ENCODE measurements around the gene COX7A2L.

Gene COX7A2L

GRCh38 chr2:42329736-42330135 is 31.3 kb downstream of the COX7A2L start:
- no peak for TF ChIP-seq CTCF (IDR thresholded peaks at IDR 0.05; ENCODE audit: insufficient read depth, low read length, poor library complexity, severe bottlenecking)
- H3K36me3 ChIP-seq (ENCODE audit: control insufficient read depth, insufficient read depth, low read length): peaks cover 14% of the 10 kb centered on the region
- no peak overlapping the region for H3K4me3 ChIP-seq (replicated peaks; ENCODE audit: low read depth, low read length)
- H3K27me3 ChIP-seq (replicated peaks; ENCODE audit: control insufficient read depth, insufficient read depth, low read length): no peaks in the 10 kb centered on the region
- no peak for DNase-seq (ENCODE audit: extremely low read depth, insufficient read length)

GRCh38 chr2:42328923-42329322 is 32.1 kb downstream of the COX7A2L start:
- Histone ChIP-seq H3K27me3 (replicated peaks; ENCODE audit: control insufficient read depth, insufficient read depth, low read length) (no peaks in the 10 kb centered on the region), H3K36me3 (ENCODE audit: control insufficient read depth, insufficient read depth, low read length) (peaks cover 12% of the 10 kb centered on the region)
- no peak for TF ChIP-seq CTCF (IDR thresholded peaks at IDR 0.05; ENCODE audit: insufficient read depth, low read length, poor library complexity, severe bottlenecking)

GRCh38 chr2:42328148-42328833 is 32.7 kb downstream of the COX7A2L start:
- no peak for DNase-seq (ENCODE audit: extremely low read depth, insufficient read length)
- peak; percentile 43 for TF ChIP-seq CTCF (IDR thresholded peaks at IDR 0.05; ENCODE audit: insufficient read depth, low read length, poor library complexity, severe bottlenecking)
- Histone ChIP-seq H3K4me3 (replicated peaks; ENCODE audit: low read depth, low read length) (no peak overlapping the region), H3K27me3 (replicated peaks; ENCODE audit: control insufficient read depth, insufficient read depth, low read length) (no peaks in the 10 kb centered on the region), H3K36me3 (ENCODE audit: control insufficient read depth, insufficient read depth, low read length) (peaks cover 8% of the 10 kb centered on the region)

More at GRCh38 chr2:42328923-42329322, 32.1 kb downstream of the COX7A2L start:
- no peak for DNase-seq (ENCODE audit: extremely low read depth, insufficient read length)
- H3K4me3 ChIP-seq (replicated peaks; ENCODE audit: low read depth, low read length): no peak overlapping the region

- no peaks in the 10 kb centered on the region for H3K27me3 ChIP-seq (replicated peaks; ENCODE audit: control insufficient read depth, insufficient read depth, low read length)
- no peak overlapping the region for H3K4me3 ChIP-seq (replicated peaks; ENCODE audit: low read depth, low read length)
- peaks cover 7% of the 10 kb centered on the region for H3K36me3 ChIP-seq (ENCODE audit: control insufficient read depth, insufficient read depth, low read length)
- DNase-seq (ENCODE audit: extremely low read depth, insufficient read length): no peak
- TF ChIP-seq CTCF (IDR thresholded peaks at IDR 0.05; ENCODE audit: insufficient read depth, low read length, poor library complexity, severe bottlenecking): no peak
These were observed 33.9 kb downstream of the COX7A2L start for GRCh38 chr2:42327125-42327524.

GRCh38 chr2:42325609-42326008 is 35.4 kb downstream of the COX7A2L start:
- no peaks in the 10 kb centered on the region for H3K27me3 ChIP-seq (replicated peaks; ENCODE audit: control insufficient read depth, insufficient read depth, low read length)
- no peak overlapping the region for H3K4me3 ChIP-seq (replicated peaks; ENCODE audit: low read depth, low read length)
- H3K36me3 ChIP-seq (ENCODE audit: control insufficient read depth, insufficient read depth, low read length): peaks cover 7% of the 10 kb centered on the region
- DNase-seq (ENCODE audit: extremely low read depth, insufficient read length): no peak
- TF ChIP-seq CTCF (IDR thresholded peaks at IDR 0.05; ENCODE audit: insufficient read depth, low read length, poor library complexity, severe bottlenecking): no peak

- DNase-seq (ENCODE audit: extremely low read depth, insufficient read length): no peak
- Histone ChIP-seq H3K27me3 (replicated peaks; ENCODE audit: control insufficient read depth, insufficient read depth, low read length) (no peaks in the 10 kb centered on the region), H3K36me3 (ENCODE audit: control insufficient read depth, insufficient read depth, low read length) (peaks cover 5% of the 10 kb centered on the region), H3K4me3 (replicated peaks; ENCODE audit: low read depth, low read length) (no peak overlapping the region)
- TF ChIP-seq CTCF (IDR thresholded peaks at IDR 0.05; ENCODE audit: insufficient read depth, low read length, poor library complexity, severe bottlenecking): no peak
These were observed 36.1 kb downstream of the COX7A2L start for GRCh38 chr2:42324949-42325348.

Measured in GM06990 (cell line).